Upper lobe of left lung (tissue), 6 donors: ENCODE measurements around the gene SOST. TPM values are rescaled to one million over a fixed set of nuclear protein-coding genes. Genes with fewer than 3 reads are reported as not detected.

Experiments used
- ATAC-seq, 2 donors: fragments of 200-7000 bp; cut with Tn5 transposase; one replicate each; pipeline ENCODE4 v1.9.1; 2022; ENCODE audit warnings: mild to moderate bottlenecking in 2 of 2, moderate library complexity in 2 of 2; ENCODE audit not compliant: low FRiP score in 2 of 2
- DNase-seq, 2 donors: peaks; one replicate each; pipeline ENCODE4 v3.0.0-alpha.2; 2019 to 2020
- H3K27ac ChIP-seq, 4 donors: fragments of 200-600 bp; sonication (generic); one replicate each; pipeline ENCODE4 v1.5.1; 2016 to 2019
- H3K27me3 ChIP-seq, 4 donors: fragments of 200-600 bp; sonication (generic); one replicate each; pipeline ENCODE4 v1.5.1; 2017 to 2019
- H3K36me3 ChIP-seq, 4 donors: fragments of 200-600 bp; sonication (generic); one replicate each; pipeline ENCODE4 v1.5.1; 2016 to 2019
- H3K4me1 ChIP-seq, 4 donors: fragments of 200-600 bp; sonication (generic); one replicate each; pipeline ENCODE4 v1.5.1; 2018 to 2019
- H3K4me3 ChIP-seq, 4 donors: fragments of 200-600 bp; sonication (generic); one replicate each; pipeline ENCODE4 v1.5.1; 2017 to 2019; ENCODE audit warnings: mild to moderate bottlenecking in 2 of 4, moderate library complexity in 1 of 4
- H3K9me3 ChIP-seq, 4 donors: fragments of 200-600 bp; sonication (generic); one replicate each; pipeline ENCODE4 v1.5.1; 2018 to 2019
- CTCF ChIP-seq, 6 experiments: fragments of 450-650 bp in 4 of 6; fragments of 200-600 bp in 2 of 6; sonication (generic) in 2 of 6; IDR thresholded peaks; one replicate each; pipeline ENCODE4 v1.5.1; 2016 to 2019; ENCODE audit warnings: antibody characterized with exemption in 6 of 6
- EP300 ChIP-seq, 4 donors: sonication (generic); formaldehyde crosslinking; IDR thresholded peaks; one replicate each; pipeline ENCODE4 v1.5.1; 2017; ENCODE audit warnings: antibody characterized with exemption in 4 of 4, control low read depth in 2 of 4
- POLR2A ChIP-seq, 4 donors: fragments of 450-650 bp; IDR thresholded peaks; one replicate each; pipeline ENCODE4 v1.5.1; 2016 to 2017; ENCODE audit warnings: antibody characterized with exemption in 4 of 4, mild to moderate bottlenecking in 2 of 4
- POLR2AphosphoS5 ChIP-seq, 2 donors: sonication (generic); formaldehyde crosslinking; IDR thresholded peaks; one replicate each; pipeline ENCODE4 v1.5.1; 2017; ENCODE audit warnings: antibody characterized with exemption in 2 of 2
- WGBS, 2 donors: methylation state at CpG; one replicate each; pipeline ENCODE4 v1.1.5; 2017 to 2018; 5-methylcytosine and 5-hydroxymethylcytosine counted together
- total RNA-seq, 6 donors: library from RNA; depleted of rRNA in 4 of 6; stranded (reverse); fragments of >200 nt in 4 of 6; gene quantifications; one replicate each; pipeline versions ENCODE4 v1.1.0 to v1.2.1, GENCODE V29; 2016 to 2021
- donor health status: DM: no; HTN: no; CAD: no; lungs with moderate emphysema.
- donor health status: DM: no; HTN: yes; CAD: no; lungs with severe emphysema.

Gene SOST
- total RNA-seq, 6 donors from 2014 or later: not detected

- TF ChIP-seq CTCF (IDR thresholded peaks at IDR 0.05) (no peak), POLR2AphosphoS5 (IDR thresholded peaks at IDR 0.05) (no peak), EP300 (IDR thresholded peaks at IDR 0.05) (no peak), POLR2A (IDR thresholded peaks at IDR 0.05) (no peak)
- Histone ChIP-seq H3K4me3 (no peak overlapping the region), H3K27me3 (no peaks in the 10 kb centered on the region), H3K27ac (peak overlapping the region in 2 of 4 donors; percentile 2), H3K4me1 (peaks cover 13 to 35% (median 18%) of the 10 kb centered on the region in 4 donors), H3K9me3 (no peaks in the 10 kb centered on the region), H3K36me3 (peaks cover 4 to 69% (median 35%) of the 10 kb centered on the region in 4 donors)
- DNase-seq (no peak), ATAC-seq (no peak)
- 65 to 70% methylated on average over 4 to 6 of the region's 6 CpGs for WGBS, 2 donors
Observed at GRCh38 chr17:43767053-43767712, 8.6 kb upstream of the SOST start.

- H3K9me3 ChIP-seq: no peaks in the 10 kb centered on the region
- H3K27ac ChIP-seq: no peak overlapping the region
- peaks cover 4 to 63% (median 29%) of the 10 kb centered on the region in 4 donors for H3K36me3 ChIP-seq
- 51 to 55% methylated on average over 7 of the region's 7 CpGs for WGBS, 2 donors
- no peaks in the 10 kb centered on the region for H3K27me3 ChIP-seq
- TF ChIP-seq CTCF (IDR thresholded peaks at IDR 0.05) (peak; percentile 39 to 76 (median 58)), EP300 (IDR thresholded peaks at IDR 0.05) (no peak)
- DNase-seq: peak in 1 of 2 donors; percentile 47
- H3K4me1 ChIP-seq: peaks cover 13 to 33% (median 18%) of the 10 kb centered on the region in 4 donors
- peak in 1 of 2 donors; percentile 60 for ATAC-seq
- no peak overlapping the region for H3K4me3 ChIP-seq
Observed at GRCh38 chr17:43766413-43767052, 7.9 kb upstream of the SOST start.

- no peaks in the 10 kb centered on the region for H3K9me3 ChIP-seq
- peaks cover 0 to 8% (median 0%) of the 10 kb centered on the region in 4 donors for H3K36me3 ChIP-seq
- no peaks in the 10 kb centered on the region for H3K27me3 ChIP-seq
- peak in 1 of 2 donors; percentile 93 for DNase-seq
- H3K27ac ChIP-seq: no peak overlapping the region
- TF ChIP-seq POLR2A (IDR thresholded peaks at IDR 0.05) (no peak), CTCF (IDR thresholded peaks at IDR 0.05) (peak; percentile 92 to 98 (median 96))
- ATAC-seq: peak; percentile 92 to 94
- WGBS, 2 donors: 4 to 5% methylated on average over 10 of the region's 10 CpGs
- H3K4me1 ChIP-seq: peaks cover 4 to 19% (median 6%) of the 10 kb centered on the region in 4 donors
- no peak overlapping the region for H3K4me3 ChIP-seq
Observed at GRCh38 chr17:43760254-43760852, 1.8 kb upstream of the SOST start.

- DNase-seq (no peak), ATAC-seq (no peak)
- H3K4me3 ChIP-seq: no peak overlapping the region
- peaks cover 8 to 22% (median 11%) of the 10 kb centered on the region in 4 donors for H3K4me1 ChIP-seq
- TF ChIP-seq EP300 (IDR thresholded peaks at IDR 0.05) (no peak), CTCF (IDR thresholded peaks at IDR 0.05) (no peak), POLR2A (IDR thresholded peaks at IDR 0.05) (no peak), POLR2AphosphoS5 (IDR thresholded peaks at IDR 0.05) (no peak)
- H3K27ac ChIP-seq: no peak overlapping the region
- no peaks in the 10 kb centered on the region for H3K9me3 ChIP-seq
- H3K36me3 ChIP-seq: peaks cover 0 to 2% (median 0%) of the 10 kb centered on the region in 4 donors
- 63 to 75% methylated on average over 7 of the region's 7 CpGs for WGBS, 2 donors
- H3K27me3 ChIP-seq: no peaks in the 10 kb centered on the region
Observed at GRCh38 chr17:43759836-43760235, 1.2 kb upstream of the SOST start.
